CD4-positive, alpha-beta T cell (primary cell): ENCODE data around the gene DLX6. TPM values are rescaled to one million over a fixed set of nuclear protein-coding genes. Genes with fewer than 3 reads are reported as not detected.

Source experiments
- ATAC-seq: fragments of 200-7000 bp; cut with Tn5 transposase; one replicate; pipeline ENCODE4 v1.10.0; 2022; ENCODE audit warnings: mild to moderate bottlenecking; ENCODE audit not compliant: poor library complexity
- CTCF ChIA-PET: fragments of 350-600 bp; sonication (Branson Sonifier 250); formaldehyde crosslinking; loops from one replicate; lab custom pipeline; 2021; ENCODE audit warnings: antibody characterized with exemption, inconsistent platforms; lab: Charles Lee
- POLR2A ChIA-PET: fragments of 350-600 bp; sonication (Branson Sonifier 250); formaldehyde crosslinking; loops from one replicate; lab custom pipeline; 2021; ENCODE audit warnings: antibody characterized with exemption, inconsistent platforms; lab: Charles Lee
- DNase-seq, 14 experiments: peaks; one replicate each; pipeline ENCODE4 v3.0.0-alpha.2; 2013 to 2020; ENCODE audit warnings: mixed read lengths in 2 of 14
- H3K27ac ChIP-seq, 2 donors: one replicate each; pipeline versions ENCODE4 v1.5.1 to v1.7.0; 2013; ENCODE audit warnings: low read length in 2 of 2, low read depth in 1 of 2, mild to moderate bottlenecking in 1 of 2
- H3K27me3 ChIP-seq, 2 experiments: 1 replicate in 1 of 2; 2 replicates in 1 of 2; pipeline versions ENCODE4 v1.6.1 to v1.7.0; 2013; ENCODE audit warnings: low read length in 2 of 2, control low read depth in 1 of 2, mild to moderate bottlenecking in 1 of 2, moderate library complexity in 1 of 2; ENCODE audit not compliant: insufficient read depth in 2 of 2, control insufficient read depth in 1 of 2
- H3K36me3 ChIP-seq: one replicate; pipeline ENCODE4 v1.6.1; 2013; ENCODE audit warnings: low read length, control low read depth; ENCODE audit not compliant: insufficient read depth
- H3K4me1 ChIP-seq: one replicate; pipeline ENCODE4 v1.6.1; 2013; ENCODE audit warnings: low read length, control low read depth; ENCODE audit not compliant: insufficient read depth
- H3K4me3 ChIP-seq: one replicate; pipeline ENCODE4 v1.5.1; 2013; ENCODE audit warnings: mild to moderate bottlenecking, low read length, moderate library complexity
- H3K9me3 ChIP-seq, 2 experiments: 1 replicate in 1 of 2; 2 replicates in 1 of 2; pipeline versions ENCODE4 v1.6.1 to v1.7.0; 2013; ENCODE audit warnings: low read length in 2 of 2, mild to moderate bottlenecking in 2 of 2, control low read depth in 1 of 2, moderate library complexity in 1 of 2; ENCODE audit not compliant: control insufficient read depth in 1 of 2, insufficient read depth in 1 of 2
- H3K27ac Mint-ChIP-seq: one replicate; pipeline ENCODE4 v1.8.0; 2020; ENCODE audit warnings: mixed read lengths
- H3K27me3 Mint-ChIP-seq: one replicate; pipeline ENCODE4 v1.8.0; 2021; ENCODE audit warnings: mixed read lengths
- H3K36me3 Mint-ChIP-seq: one replicate; pipeline ENCODE4 v1.8.0; 2021; ENCODE audit warnings: low read depth, mixed read lengths
- H3K4me1 Mint-ChIP-seq: one replicate; pipeline ENCODE4 v1.8.0; 2021; ENCODE audit warnings: low read depth, mixed read lengths
- H3K4me3 Mint-ChIP-seq: one replicate; pipeline ENCODE4 v1.8.0; 2020; ENCODE audit warnings: mild to moderate bottlenecking, mixed read lengths
- H3K9me3 Mint-ChIP-seq: one replicate; pipeline ENCODE4 v1.8.0; 2020; ENCODE audit warnings: mixed read lengths
- intact Hi-C, 2 experiments: fragments of 100-400 bp; cut with DNase I in 1 of 2; cut with micrococcal nuclease in 1 of 2; formaldehyde crosslinking; loops; one replicate each; pipeline versions ENCODE4 v1.15.1 to v1.9.0; 2023 to 2025; cut with DNase I, micrococcal nuclease
- total RNA-seq, 174 experiments: library from RNA in 2 of 174; stranded (reverse) in 2 of 174; gene quantifications; one replicate each; pipeline ENCODE4 v1.2.3 and lab custom pipeline; 2021 to 2026
- TF ChIP-seq, protein P1 (sequence below): fragments of 200-600 bp; IDR thresholded peaks from one replicate; pipeline ENCODE4 v1.8.0; 2022; ENCODE audit warnings: antibody characterized with exemption, mild to moderate bottlenecking

Gene DLX6
- total RNA-seq, 2 experiments from 2014 or later = not detected

DNA sequence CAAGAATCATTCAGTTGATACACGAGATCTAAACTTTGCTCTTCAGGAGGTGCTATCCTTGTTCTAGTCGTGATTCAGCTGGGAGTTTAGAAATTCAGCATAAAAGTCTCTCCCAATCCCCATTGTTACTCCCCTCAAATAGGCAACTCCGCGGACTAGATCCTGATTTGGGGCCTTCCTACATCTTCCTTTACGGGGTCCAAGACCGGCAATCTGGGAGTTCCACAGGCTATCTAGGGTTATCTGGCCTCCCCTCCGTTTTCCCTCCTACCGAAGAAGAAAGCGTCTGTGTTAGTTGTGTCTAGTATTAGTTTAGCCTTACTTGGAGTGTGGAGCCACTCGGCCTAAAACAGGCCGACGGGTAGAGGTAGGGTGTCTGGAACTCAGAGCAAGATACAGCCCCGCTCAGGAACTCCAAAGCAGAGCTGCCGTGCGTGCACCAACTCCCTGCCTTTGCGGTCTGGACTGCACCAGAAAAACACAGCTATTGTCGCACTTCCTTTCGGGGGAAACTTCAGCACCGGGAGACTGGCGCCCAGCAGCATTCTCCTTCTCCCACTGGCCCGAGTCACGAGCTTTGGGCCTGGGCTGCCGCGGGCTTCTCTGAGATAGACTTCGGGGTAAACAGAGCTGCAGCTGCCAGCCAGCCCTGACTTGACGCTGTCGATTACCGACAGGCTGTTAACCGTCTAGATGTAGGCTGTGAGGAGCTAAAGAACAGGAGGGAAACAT is 20.8 kb downstream of the DLX6 start:
- ChIA-PET CTCF (interaction anchor here (1.2 to 1.8 kb wide), 3 partner anchors 20 to 1110 kb away, joined by 3 to 17 read pairs (median 7); partner anchors contain the start of gene DLX6), POLR2A (interaction anchor here (1.1 to 1.3 kb wide), 2 partner anchors 11 to 949 kb away, joined by 3 to 4 read pairs; no protein-coding TSS in a partner anchor)
- Histone ChIP-seq H3K9me3 (peaks cover 0 to 31% of the 10 kb centered on the region in 2 experiments), H3K4me1 (peaks cover 48% of the 10 kb centered on the region), H3K27ac (no peak overlapping the region), H3K27me3 (peaks cover 62 to 73% of the 10 kb centered on the region in 2 experiments), H3K4me3 (no peak overlapping the region), H3K36me3 (no peaks in the 10 kb centered on the region)
- peak in 3 of 14 experiments; percentile 18 to 49 (median 41) for DNase-seq
- TF ChIP-seq, protein P1, sequence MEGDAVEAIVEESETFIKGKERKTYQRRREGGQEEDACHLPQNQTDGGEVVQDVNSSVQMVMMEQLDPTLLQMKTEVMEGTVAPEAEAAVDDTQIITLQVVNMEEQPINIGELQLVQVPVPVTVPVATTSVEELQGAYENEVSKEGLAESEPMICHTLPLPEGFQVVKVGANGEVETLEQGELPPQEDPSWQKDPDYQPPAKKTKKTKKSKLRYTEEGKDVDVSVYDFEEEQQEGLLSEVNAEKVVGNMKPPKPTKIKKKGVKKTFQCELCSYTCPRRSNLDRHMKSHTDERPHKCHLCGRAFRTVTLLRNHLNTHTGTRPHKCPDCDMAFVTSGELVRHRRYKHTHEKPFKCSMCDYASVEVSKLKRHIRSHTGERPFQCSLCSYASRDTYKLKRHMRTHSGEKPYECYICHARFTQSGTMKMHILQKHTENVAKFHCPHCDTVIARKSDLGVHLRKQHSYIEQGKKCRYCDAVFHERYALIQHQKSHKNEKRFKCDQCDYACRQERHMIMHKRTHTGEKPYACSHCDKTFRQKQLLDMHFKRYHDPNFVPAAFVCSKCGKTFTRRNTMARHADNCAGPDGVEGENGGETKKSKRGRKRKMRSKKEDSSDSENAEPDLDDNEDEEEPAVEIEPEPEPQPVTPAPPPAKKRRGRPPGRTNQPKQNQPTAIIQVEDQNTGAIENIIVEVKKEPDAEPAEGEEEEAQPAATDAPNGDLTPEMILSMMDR = no peak
- H3K36me3 Mint-ChIP-seq = no peaks in the 10 kb centered on the region
- ATAC-seq = peak; percentile 54
- H3K4me3 Mint-ChIP-seq = peak overlapping the region; percentile 85
- H3K4me1 Mint-ChIP-seq = peaks cover 55% of the 10 kb centered on the region
- no peaks in the 10 kb centered on the region for H3K9me3 Mint-ChIP-seq
- intact Hi-C loops = loop anchor here (2.0 to 10.0 kb wide), 5 partner anchors 609 to 1109 kb away; no protein-coding TSS in a partner anchor
- H3K27ac Mint-ChIP-seq = no peak overlapping the region
- peaks cover 87% of the 10 kb centered on the region for H3K27me3 Mint-ChIP-seq

DNA sequence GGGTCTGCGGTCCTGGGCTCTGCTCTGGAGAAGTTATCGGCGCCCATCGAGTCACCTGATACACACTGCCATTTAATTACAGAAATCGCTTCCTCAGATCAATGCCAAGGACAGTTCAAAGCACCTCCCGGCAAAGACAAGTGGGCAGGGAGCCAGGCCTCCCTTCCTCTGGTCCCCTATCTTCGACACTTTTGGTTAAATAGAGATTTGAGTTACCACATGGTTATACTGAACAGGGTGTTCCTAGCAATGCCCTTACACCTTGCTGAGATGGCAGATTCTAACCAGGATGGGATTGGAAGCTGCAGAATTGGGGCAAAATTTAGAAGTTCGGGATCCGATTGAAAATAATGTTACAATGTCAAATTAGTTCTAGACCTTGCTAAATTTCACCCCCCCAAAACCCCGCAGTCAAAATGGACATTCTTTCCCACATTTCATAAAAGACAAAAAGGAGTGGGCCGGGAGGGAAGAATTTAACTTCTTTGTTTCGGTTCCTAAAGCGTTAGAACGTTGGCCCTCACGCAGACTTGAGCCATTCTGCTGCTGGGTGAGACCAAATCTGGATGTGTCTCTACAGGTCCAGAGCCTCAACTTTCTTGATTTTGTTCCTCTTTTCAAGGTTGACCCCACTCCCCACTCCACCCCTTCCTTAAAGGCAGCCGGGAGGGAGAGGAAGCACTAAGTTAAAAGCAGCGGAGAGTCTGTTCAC is 21.5 kb downstream of the DLX6 start:
- Histone ChIP-seq H3K4me3 (peak overlapping the region; percentile 47), H3K4me1 (peaks cover 41% of the 10 kb centered on the region), H3K27ac (no peak overlapping the region), H3K9me3 (peaks cover 0 to 25% of the 10 kb centered on the region in 2 experiments), H3K36me3 (no peaks in the 10 kb centered on the region), H3K27me3 (peaks cover 56 to 68% of the 10 kb centered on the region in 2 experiments)
- Mint-ChIP-seq H3K36me3 (no peaks in the 10 kb centered on the region), H3K27me3 (peaks cover 89% of the 10 kb centered on the region), H3K27ac (no peak overlapping the region), H3K9me3 (no peaks in the 10 kb centered on the region), H3K4me1 (peaks cover 55% of the 10 kb centered on the region), H3K4me3 (peak overlapping the region; percentile 85)
- ChIA-PET POLR2A (interaction anchor here (1.1 to 1.3 kb wide), 2 partner anchors 12 to 950 kb away, joined by 3 to 4 read pairs; no protein-coding TSS in a partner anchor), CTCF (interaction anchor here (1.0 to 1.8 kb wide), 8 partner anchors 13 to 1111 kb away, joined by 3 to 17 read pairs (median 6); partner anchors contain the start of gene DLX6)
- no peak for DNase-seq
- no peak for ATAC-seq
- intact Hi-C loops = loop anchor here (1.0 to 10.0 kb wide), 7 partner anchors 610 to 1111 kb away; no protein-coding TSS in a partner anchor
- TF ChIP-seq, protein P1 = no peak
